Transverse colon (tissue), 4 donors: ENCODE measurements around the gene XYLT2. TPM values are rescaled to one million over a fixed set of nuclear protein-coding genes. Genes with fewer than 3 reads are reported as not detected.

ENCODE experiments used
- DNase-seq: peaks from one replicate; pipeline ENCODE4 v3.0.0-alpha.2; 2019
- H3K27ac ChIP-seq, 4 donors: fragments of 200-600 bp; sonication (generic); 2 replicates each; pipeline ENCODE4 v1.5.1; 2016 to 2018; ENCODE audit warnings: inconsistent platforms in 4 of 4
- H3K27me3 ChIP-seq: fragments of 200-600 bp; sonication (generic); 2 replicates; pipeline ENCODE4 v1.5.1; 2017; ENCODE audit warnings: inconsistent platforms
- H3K36me3 ChIP-seq, 4 donors: fragments of 200-600 bp; sonication (generic); 2 replicates each; pipeline ENCODE4 v1.5.1; 2017 to 2019; ENCODE audit warnings: inconsistent platforms in 4 of 4
- H3K4me1 ChIP-seq, 4 donors: fragments of 200-600 bp; sonication (generic); 2 replicates each; pipeline ENCODE4 v1.5.1; 2017 to 2020; ENCODE audit warnings: inconsistent platforms in 4 of 4
- H3K4me3 ChIP-seq, 4 donors: fragments of 200-600 bp; sonication (generic); 1 replicate in 1 of 4; 2 replicates in 3 of 4; pipeline versions ENCODE4 v1.5.1 to v1.6.1; 2017 to 2019; ENCODE audit warnings: inconsistent platforms in 4 of 4
- H3K9me3 ChIP-seq, 2 donors: fragments of 200-600 bp; sonication (generic); 2 replicates each; pipeline ENCODE4 v1.5.1; 2017 to 2019; ENCODE audit warnings: inconsistent platforms in 2 of 2
- EP300 ChIP-seq: sonication (generic); formaldehyde crosslinking; IDR thresholded peaks from one replicate; pipeline ENCODE4 v1.6.1; 2017; ENCODE audit warnings: antibody characterized with exemption, low read depth
- POLR2A ChIP-seq: fragments of 450-650 bp; IDR thresholded peaks from one replicate; pipeline ENCODE4 v1.6.1; 2016; ENCODE audit warnings: antibody characterized with exemption, mild to moderate bottlenecking, moderate library complexity
- POLR2AphosphoS5 ChIP-seq, 3 donors: sonication (generic); formaldehyde crosslinking; IDR thresholded peaks; one replicate each; pipeline ENCODE4 v1.6.1; 2016; ENCODE audit warnings: antibody characterized with exemption in 3 of 3
- WGBS, 2 donors: methylation state at CpG; one replicate each; pipeline ENCODE4 v1.1.5; 2018; ENCODE audit warnings: low coverage in 1 of 2; 5-methylcytosine and 5-hydroxymethylcytosine counted together
- in situ Hi-C, 4 donors: fragments of 200-750 bp; cut with MboI; loops; one replicate each; pipeline versions ENCODE4 v1.15.0 to v1.15.1; 2017; ENCODE audit warnings: low sequenced_read_pairs in 3 of 4, low pct_ligation_motif_present in 1 of 4, low pct_unique_long_range_greater_than_20kb in 1 of 4
- intact Hi-C: fragments of 100-400 bp; cut with DNase I; formaldehyde crosslinking; loops from one replicate; pipeline ENCODE4 v1.15.1; 2023; ENCODE audit warnings: low total_unique reads
- total RNA-seq, 4 donors: library from RNA; depleted of rRNA; stranded (reverse); fragments of >200 nt; gene quantifications; one replicate each; pipeline ENCODE4 v1.1.0, GENCODE V29; 2016
- TF ChIP-seq, protein P1 (sequence below), 5 experiments: fragments of 200-600 bp in 3 of 5; fragments of 450-650 bp in 2 of 5; sonication (generic) in 3 of 5; IDR thresholded peaks; 1 replicate in 2 of 5; 2 replicates in 3 of 5; pipeline ENCODE4 v1.5.1; 2016 to 2017; ENCODE audit warnings: antibody characterized with exemption in 5 of 5, inconsistent platforms in 3 of 5, mild to moderate bottlenecking in 2 of 5, moderate library complexity in 1 of 5

Gene XYLT2
- total RNA-seq, 4 donors from 2014 or later, result 21.3 to 27.3 (median 22.0) TPM

DNA sequence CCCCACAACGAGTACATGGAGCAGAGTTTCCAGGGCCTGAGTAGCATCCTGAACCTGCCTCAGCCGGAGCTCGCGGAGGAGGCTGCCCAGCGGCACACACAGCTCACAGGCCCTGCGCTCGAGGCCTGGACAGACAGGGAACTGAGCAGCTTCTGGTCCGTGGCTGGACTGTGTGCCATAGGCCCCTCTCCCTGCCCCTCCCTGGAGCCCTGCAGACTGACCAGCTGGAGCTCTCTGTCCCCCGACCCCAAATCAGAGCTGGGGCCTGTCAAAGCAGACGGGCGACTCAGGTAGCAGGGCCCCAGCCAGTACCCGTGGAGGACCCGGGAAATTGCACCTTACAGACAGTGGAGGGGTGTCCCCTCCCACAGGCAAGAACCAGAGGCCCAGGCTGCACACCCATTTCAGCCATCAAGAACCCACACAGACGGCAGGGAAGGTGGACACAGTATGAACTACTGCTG, 14.1 kb downstream of the XYLT2 start:
- in situ Hi-C loops, result no loop called here
- peaks cover 0 to 7% (median 6%) of the 10 kb centered on the region in 4 donors for H3K4me1 ChIP-seq
- no peaks in the 10 kb centered on the region for H3K9me3 ChIP-seq
- H3K36me3 ChIP-seq, result peaks cover 0 to 20% (median 8%) of the 10 kb centered on the region in 4 donors
- no peak for TF ChIP-seq POLR2AphosphoS5 (IDR thresholded peaks at IDR 0.05)
- no peak for TF ChIP-seq EP300
- TF ChIP-seq POLR2A, result no peak
- TF ChIP-seq, protein P1, sequence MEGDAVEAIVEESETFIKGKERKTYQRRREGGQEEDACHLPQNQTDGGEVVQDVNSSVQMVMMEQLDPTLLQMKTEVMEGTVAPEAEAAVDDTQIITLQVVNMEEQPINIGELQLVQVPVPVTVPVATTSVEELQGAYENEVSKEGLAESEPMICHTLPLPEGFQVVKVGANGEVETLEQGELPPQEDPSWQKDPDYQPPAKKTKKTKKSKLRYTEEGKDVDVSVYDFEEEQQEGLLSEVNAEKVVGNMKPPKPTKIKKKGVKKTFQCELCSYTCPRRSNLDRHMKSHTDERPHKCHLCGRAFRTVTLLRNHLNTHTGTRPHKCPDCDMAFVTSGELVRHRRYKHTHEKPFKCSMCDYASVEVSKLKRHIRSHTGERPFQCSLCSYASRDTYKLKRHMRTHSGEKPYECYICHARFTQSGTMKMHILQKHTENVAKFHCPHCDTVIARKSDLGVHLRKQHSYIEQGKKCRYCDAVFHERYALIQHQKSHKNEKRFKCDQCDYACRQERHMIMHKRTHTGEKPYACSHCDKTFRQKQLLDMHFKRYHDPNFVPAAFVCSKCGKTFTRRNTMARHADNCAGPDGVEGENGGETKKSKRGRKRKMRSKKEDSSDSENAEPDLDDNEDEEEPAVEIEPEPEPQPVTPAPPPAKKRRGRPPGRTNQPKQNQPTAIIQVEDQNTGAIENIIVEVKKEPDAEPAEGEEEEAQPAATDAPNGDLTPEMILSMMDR (IDR thresholded peaks at IDR 0.05), result no peak
- H3K27me3 ChIP-seq, result no peaks in the 10 kb centered on the region
- intact Hi-C loops, result no loop called here
- H3K4me3 ChIP-seq, result no peak overlapping the region
- H3K27ac ChIP-seq, result no peak overlapping the region
- DNase-seq, result no peak
- 75 to 79% methylated on average over 1 to 14 of the region's 14 CpGs for WGBS, 2 donors

DNA sequence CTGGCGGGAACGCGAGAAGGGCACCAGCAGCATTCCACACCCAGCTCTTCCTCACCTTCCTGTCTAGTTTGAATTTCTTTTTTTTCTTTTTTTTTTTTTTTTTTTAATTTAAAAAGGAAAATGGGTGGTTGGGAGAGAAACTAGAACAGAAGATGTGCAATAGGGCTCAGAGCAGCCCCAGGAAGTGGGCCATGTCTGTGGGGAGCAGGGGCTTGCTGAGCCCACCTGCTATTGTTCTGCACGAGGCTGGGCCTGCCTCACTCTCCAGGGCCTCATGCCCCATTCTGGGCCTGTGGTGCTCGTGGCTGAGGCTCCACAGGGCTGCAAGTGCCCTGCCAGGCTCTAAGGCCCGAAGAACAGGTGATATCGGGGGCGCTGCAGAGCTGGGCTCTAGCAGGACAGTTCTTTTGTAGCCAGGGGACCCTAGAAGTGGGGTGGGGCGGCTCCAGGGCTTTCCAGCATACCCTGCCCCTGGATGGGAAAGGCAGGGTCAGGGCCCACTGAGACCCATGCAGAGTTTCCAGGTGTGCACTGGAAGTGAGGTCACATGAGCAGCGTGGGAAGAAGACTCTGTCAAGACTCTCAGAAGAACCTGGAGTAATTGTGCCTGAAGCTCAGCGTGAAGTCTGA, 14.7 kb downstream of the XYLT2 start:
- in situ Hi-C loops, result no loop called here
- no peaks in the 10 kb centered on the region for H3K9me3 ChIP-seq
- no peak for TF ChIP-seq EP300
- TF ChIP-seq POLR2A, result no peak
- TF ChIP-seq POLR2AphosphoS5 (IDR thresholded peaks at IDR 0.05), result no peak
- TF ChIP-seq, protein P1 (IDR thresholded peaks at IDR 0.05), result no peak
- DNase-seq, result no peak
- peaks cover 0 to 17% (median 8%) of the 10 kb centered on the region in 4 donors for H3K36me3 ChIP-seq
- H3K4me3 ChIP-seq, result no peak overlapping the region
- H3K4me1 ChIP-seq, result peaks cover 0 to 7% (median 6%) of the 10 kb centered on the region in 4 donors
- H3K27me3 ChIP-seq, result no peaks in the 10 kb centered on the region
- no peak overlapping the region for H3K27ac ChIP-seq
- 84 to 85% methylated on average over 4 to 11 of the region's 11 CpGs for WGBS, 2 donors
- intact Hi-C loops, result no loop called here

DNA sequence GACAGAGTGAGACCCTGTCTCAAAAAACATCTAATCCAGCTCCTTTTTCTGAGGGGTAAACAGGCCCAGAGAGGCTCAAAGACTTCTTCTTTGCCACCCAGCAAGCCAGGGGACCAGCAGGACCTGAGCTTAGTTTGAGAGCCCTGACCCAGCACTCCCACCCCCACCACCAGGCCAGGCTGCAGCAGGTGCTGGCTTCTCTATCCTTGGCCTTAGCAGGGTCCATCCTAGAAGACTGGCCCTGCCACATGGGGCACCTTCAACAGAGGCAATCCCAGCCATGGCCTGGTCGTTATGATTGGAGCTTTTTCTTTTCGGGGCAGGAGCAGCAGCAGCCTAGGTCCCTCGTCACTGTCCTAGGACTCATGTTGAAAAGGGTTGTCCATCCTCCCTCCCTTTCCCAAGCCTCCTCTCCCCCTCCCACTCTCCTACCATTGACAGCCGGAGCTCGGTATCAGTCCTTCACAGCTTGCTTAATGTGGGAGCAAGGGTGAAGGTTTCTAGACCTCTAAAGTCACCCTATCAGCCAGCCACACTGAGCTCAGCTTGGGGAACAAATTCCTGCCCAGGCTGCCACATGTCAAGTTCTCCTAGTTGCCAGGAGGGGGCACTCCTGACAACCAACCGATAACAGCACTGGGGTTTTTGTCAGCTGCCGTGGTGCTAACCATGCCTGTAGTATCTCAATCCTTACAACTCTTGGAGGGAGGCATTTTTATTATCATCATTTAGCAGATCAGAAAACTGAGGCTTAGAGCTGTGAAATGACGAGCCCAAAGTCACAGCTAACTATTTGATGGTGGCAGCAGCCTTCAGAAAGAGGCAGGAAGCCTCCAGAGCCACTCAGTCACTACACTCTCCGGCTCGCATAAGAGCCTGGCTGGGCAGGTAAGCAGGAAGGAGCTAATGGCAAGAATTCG, 15.9 kb downstream of the XYLT2 start:
- intact Hi-C loops, result no loop called here
- WGBS, 2 donors, result 32% methylated on average over 11 of the region's 11 CpGs; no CpG with 5 or more reads in 1 of the 2 donors
- in situ Hi-C loops, result no loop called here

More for the DNA sequence above, 15.9 kb downstream of the XYLT2 start:
- Histone ChIP-seq H3K4me3 (no peak overlapping the region), H3K9me3 (no peaks in the 10 kb centered on the region), H3K27ac (peak overlapping the region in 3 of 4 donors; percentile 6 to 46 (median 11)), H3K36me3 (peaks cover 0 to 9% (median 3%) of the 10 kb centered on the region in 4 donors), H3K4me1 (peaks cover 0 to 7% (median 6%) of the 10 kb centered on the region in 4 donors), H3K27me3 (no peaks in the 10 kb centered on the region)
- peak; percentile 66 for DNase-seq
- TF ChIP-seq, protein P1 (IDR thresholded peaks at IDR 0.05), result peak; percentile 72 to 84 (median 74)
- TF ChIP-seq EP300 (no peak), POLR2AphosphoS5 (IDR thresholded peaks at IDR 0.05) (peak in 1 of 3 donors; percentile 25), POLR2A (no peak)
